Adrenal gland (tissue), 12 donors: Measurements from ENCODE around the gene CD2. TPM values are rescaled to one million over a fixed set of nuclear protein-coding genes. Genes with fewer than 3 reads are reported as not detected.

Source experiments
- DNase-seq, 7 donors: peaks; one replicate each; pipeline ENCODE4 v3.0.0-alpha.2; 2019 to 2020
- H3K27ac ChIP-seq, 5 donors: fragments of 200-600 bp; sonication (generic) in 4 of 5; 1 replicate in 3 of 5; 2 replicates in 2 of 5; pipeline versions ENCODE4 v1.5.1 to v1.8.0; 2016 to 2020; ENCODE audit warnings: mild to moderate bottlenecking in 1 of 5
- H3K27me3 ChIP-seq: fragments of 200-600 bp; 2 replicates; pipeline ENCODE4 v1.8.0; 2021
- H3K36me3 ChIP-seq, 2 donors: fragments of 200-600 bp; replicated peaks in 1 of 2; 1 replicate in 1 of 2; 2 replicates in 1 of 2; pipeline versions ENCODE4 v1.5.1 to v1.8.0; 2018 to 2022
- H3K4me1 ChIP-seq, 2 donors: fragments of 200-600 bp; replicated peaks in 1 of 2; 1 replicate in 1 of 2; 2 replicates in 1 of 2; pipeline versions ENCODE4 v1.5.1 to v1.8.0; 2018 to 2021
- H3K4me3 ChIP-seq, 4 donors: fragments of 200-600 bp; sonication (generic) in 3 of 4; one replicate each; pipeline ENCODE4 v1.5.1; 2016 to 2018
- H3K9me3 ChIP-seq, 3 donors: fragments of 200-600 bp; sonication (generic) in 1 of 3; replicated peaks in 1 of 3; 1 replicate in 2 of 3; 2 replicates in 1 of 3; pipeline versions ENCODE4 v1.5.1 to v1.8.0; 2016 to 2021
- CTCF ChIP-seq, 6 experiments: fragments of 450-650 bp in 4 of 6; fragments of 200-600 bp in 2 of 6; sonication (generic) in 1 of 6; IDR thresholded peaks; 1 replicate in 5 of 6; 2 replicates in 1 of 6; pipeline versions ENCODE4 v1.5.1 to v1.8.0; 2016 to 2021; ENCODE audit warnings: antibody characterized with exemption in 6 of 6, mild to moderate bottlenecking in 2 of 6, moderate library complexity in 1 of 6
- POLR2A ChIP-seq, 2 donors: fragments of 450-650 bp; IDR thresholded peaks; one replicate each; pipeline ENCODE4 v1.6.1; 2017; ENCODE audit warnings: antibody characterized with exemption in 2 of 2, mild to moderate bottlenecking in 2 of 2, moderate library complexity in 1 of 2
- WGBS, 4 donors: extraction: QIAGEN DNeasy Blood & Tissue Kit in 2 of 4; methylation state at CpG; one replicate each; pipeline versions ENCODE4 v1.1.5 to v1.1.7; 2013 to 2017; 5-methylcytosine and 5-hydroxymethylcytosine counted together
- intact Hi-C, 2 donors: fragments of 100-400 bp; cut with DNase I; formaldehyde crosslinking; loops; one replicate each; pipeline versions ENCODE4 v1.14.1 to v1.15.0; 2022 to 2023
- polyA plus RNA-seq, 3 donors: library from polyadenylated mRNA; stranded (reverse); fragments of 200-250 nt in 2 of 3; fragments of 350-450 nt in 1 of 3; fragmentation: Illumina TruSeq in 1 of 3; extraction: RNeasy Lipid Tissue Mini Kit (QIAGEN cat#74804) in 1 of 3; gene quantifications; one replicate each; pipeline ENCODE4 v1.2.3, GENCODE V29; 2013 to 2014
- total RNA-seq, 9 donors: library from RNA; depleted of rRNA in 4 of 9; stranded (reverse); fragments of >200 nt in 4 of 9; fragments of 120-200 nt in 1 of 9; fragmentation: NEBNext Ultra II Directional in 1 of 9; extraction: Animal tissue kit (Norgen Biotek cat#: 25700) in 1 of 9; gene quantifications; one replicate each; pipeline versions ENCODE4 v1.1.0 to v1.2.4, GENCODE V29; 2013 to 2023
- donor health status: healthy with polysubstance abuse.
- donor health status: Bipolar disorder and iron deficiency.
- donor health status: DM: yes; HTN: yes; CAD: no.
- donor health status: DM: no; HTN: no; CAD: no.
- donor health status: DM: no; HTN: no; CAD: no.
- donor health status: DM: yes; HTN: yes; CAD: no.

CD2 gene
- total and polyA plus RNA-seq, 12 donors: 0.18 to 6.7 (median 1.3) TPM

GRCh38 chr1:116720364-116721038, 33.7 kb upstream of the CD2 start:
- Histone ChIP-seq H3K27ac (no peak overlapping the region), H3K36me3 (no peaks in the 10 kb centered on the region), H3K9me3 (no peaks in the 10 kb centered on the region), H3K27me3 (no peaks in the 10 kb centered on the region), H3K4me1 (no peaks in the 10 kb centered on the region), H3K4me3 (no peak overlapping the region)
- intact Hi-C loops: no loop called here
- no peak for DNase-seq
- WGBS, 4 donors: 86 to 93% (median 90%) methylated on average over 4 of the region's 4 CpGs
- TF ChIP-seq POLR2A (IDR thresholded peaks at IDR 0.05): no peak
- no peak for TF ChIP-seq CTCF (IDR thresholded peaks at IDR 0.05)

GRCh38 chr1:116721039-116721405, 33.2 kb upstream of the CD2 start:
- intact Hi-C loops: no loop called here
- H3K36me3 ChIP-seq: no peaks in the 10 kb centered on the region
- H3K4me1 ChIP-seq: no peaks in the 10 kb centered on the region
- no peaks in the 10 kb centered on the region for H3K27me3 ChIP-seq
- TF ChIP-seq CTCF (IDR thresholded peaks at IDR 0.05): no peak
- TF ChIP-seq POLR2A (IDR thresholded peaks at IDR 0.05): no peak
- no peak overlapping the region for H3K27ac ChIP-seq
- H3K4me3 ChIP-seq: no peak overlapping the region
- H3K9me3 ChIP-seq: no peaks in the 10 kb centered on the region
- WGBS, 4 donors: 79 to 97% (median 94%) methylated on average over 5 of the region's 5 CpGs
- no peak for DNase-seq

GRCh38 chr1:116721451-116722007, 32.7 kb upstream of the CD2 start:
- Histone ChIP-seq H3K27ac (no peak overlapping the region), H3K4me3 (no peak overlapping the region), H3K4me1 (no peaks in the 10 kb centered on the region), H3K27me3 (no peaks in the 10 kb centered on the region), H3K9me3 (no peaks in the 10 kb centered on the region), H3K36me3 (no peaks in the 10 kb centered on the region)
- no peak for TF ChIP-seq CTCF (IDR thresholded peaks at IDR 0.05)
- no peak for TF ChIP-seq POLR2A (IDR thresholded peaks at IDR 0.05)
- intact Hi-C loops: no loop called here
- DNase-seq: no peak
- 84 to 98% (median 92%) methylated on average over 4 of the region's 4 CpGs for WGBS, 4 donors

GRCh38 chr1:116722016-116722838, 32.0 kb upstream of the CD2 start:
- 84 to 90% (median 88%) methylated on average over 4 of the region's 4 CpGs for WGBS, 4 donors
- no peaks in the 10 kb centered on the region for H3K27me3 ChIP-seq
- no peaks in the 10 kb centered on the region for H3K36me3 ChIP-seq
- H3K4me1 ChIP-seq: no peaks in the 10 kb centered on the region
- H3K9me3 ChIP-seq: no peaks in the 10 kb centered on the region
- H3K4me3 ChIP-seq: no peak overlapping the region
- H3K27ac ChIP-seq: no peak overlapping the region
- TF ChIP-seq CTCF (IDR thresholded peaks at IDR 0.05) (no peak), POLR2A (IDR thresholded peaks at IDR 0.05) (no peak)
- no peak for DNase-seq
- intact Hi-C loops: no loop called here
